ENCODE results near the gene ADGRF5.
A peak's percentile ranks its signal among the peaks of the same experiment; 100 is the strongest.
"Not testable (repeated sequence)": the region's sequence is repeated elsewhere in the genome, so short reads cannot be mapped to it uniquely, and the experiment has no call there.

Gene ADGRF5

DNA sequence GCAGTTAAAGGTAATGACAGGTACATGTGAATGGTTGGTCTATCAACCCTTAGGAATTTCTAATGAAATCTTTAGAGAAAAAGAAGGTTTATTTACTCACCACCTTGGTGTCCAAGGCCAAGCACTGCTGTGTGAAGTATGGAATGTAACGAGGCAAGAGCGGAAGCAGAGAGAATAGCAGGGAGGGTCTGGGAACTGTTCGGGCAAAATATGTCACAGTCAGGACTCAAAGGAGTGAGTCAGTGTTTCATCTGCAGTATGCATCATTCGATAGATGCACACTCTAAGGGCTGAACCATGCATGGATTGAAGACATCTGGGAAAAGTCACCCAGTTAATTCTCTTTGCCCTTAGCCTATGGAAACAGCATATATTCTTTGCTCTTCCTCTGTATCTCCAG is 33.2 kb downstream of the ADGRF5 start:
- no peak for DNase-seq

DNA sequence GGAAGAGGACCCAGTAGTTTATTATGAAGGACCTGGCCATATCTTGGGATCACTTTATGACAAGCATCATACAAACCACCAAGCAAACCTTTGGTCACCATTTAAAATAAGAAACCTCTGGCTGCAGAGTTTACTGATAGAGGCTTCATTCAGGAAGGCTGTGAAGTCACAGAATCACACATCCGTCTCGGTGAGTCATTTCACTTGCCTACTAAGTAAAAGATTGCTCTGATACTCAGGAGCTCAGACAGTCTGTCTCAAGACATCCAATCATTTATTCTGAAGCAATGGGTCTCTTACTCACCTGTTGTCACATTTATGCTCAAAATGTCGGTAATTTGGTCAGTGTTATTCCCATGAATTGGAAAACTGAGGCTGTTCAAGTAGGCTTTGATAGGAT is 33.7 kb downstream of the ADGRF5 start:
- DNase-seq = no peak

DNA sequence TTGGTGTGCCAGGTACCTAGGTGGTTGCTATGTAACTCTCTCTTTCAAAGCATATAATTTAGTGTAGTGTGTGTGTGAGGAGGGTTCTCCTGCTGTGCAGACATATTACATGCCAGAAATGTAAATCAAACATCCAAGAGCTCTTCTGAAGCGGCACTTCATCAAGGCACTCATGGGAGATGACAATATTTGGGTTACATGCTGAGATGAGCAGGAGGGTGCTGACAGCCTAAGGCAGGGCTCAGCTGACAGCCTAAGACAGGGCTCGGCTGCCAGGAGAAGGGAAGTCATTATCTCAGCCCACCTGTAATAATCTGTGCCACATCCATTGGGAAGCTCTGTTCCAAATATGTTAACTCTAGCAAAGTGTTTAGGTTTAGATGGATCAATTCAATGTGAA is 39.1 kb downstream of the ADGRF5 start:
- no peak for DNase-seq

DNA sequence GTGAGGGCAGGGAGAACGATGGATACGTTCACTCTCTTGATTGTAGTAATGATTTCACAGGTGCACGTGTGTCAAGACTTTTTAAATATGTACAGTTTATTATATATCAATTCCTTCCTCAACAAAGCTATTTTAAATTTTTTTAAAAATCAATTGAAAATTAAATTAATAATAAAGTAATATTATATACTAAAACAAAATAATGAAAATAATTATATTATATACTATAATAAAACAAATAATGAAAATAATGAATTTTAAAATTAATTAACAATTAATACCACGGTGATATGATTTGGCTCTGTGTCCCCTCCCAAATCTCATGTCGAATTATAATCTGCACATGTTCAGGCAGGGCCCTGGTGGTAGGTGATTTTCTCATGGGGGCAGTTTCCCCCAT is 42.7 kb downstream of the ADGRF5 start:
- DNase-seq = no peak

DNA sequence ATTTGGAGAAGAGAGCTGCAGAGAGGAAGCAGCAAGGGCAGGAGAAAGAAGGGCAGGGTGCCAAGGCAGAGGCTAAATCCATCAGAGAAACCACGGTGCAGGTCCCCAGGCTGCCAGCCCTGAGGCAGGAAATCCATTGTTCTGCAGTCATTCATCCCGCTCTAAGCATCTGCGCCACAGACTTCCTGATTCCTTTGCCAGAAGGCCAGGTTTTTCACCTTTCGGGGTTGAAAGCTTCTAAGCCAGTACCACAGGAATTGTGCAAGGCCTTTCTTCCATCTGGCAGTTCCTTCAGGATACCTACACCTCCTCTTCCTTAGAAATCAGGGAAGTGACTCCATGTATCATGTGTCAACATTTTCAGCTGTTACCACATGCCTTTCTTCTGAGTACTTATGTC is 45.6 kb downstream of the ADGRF5 start:
- no peak for DNase-seq

DNA sequence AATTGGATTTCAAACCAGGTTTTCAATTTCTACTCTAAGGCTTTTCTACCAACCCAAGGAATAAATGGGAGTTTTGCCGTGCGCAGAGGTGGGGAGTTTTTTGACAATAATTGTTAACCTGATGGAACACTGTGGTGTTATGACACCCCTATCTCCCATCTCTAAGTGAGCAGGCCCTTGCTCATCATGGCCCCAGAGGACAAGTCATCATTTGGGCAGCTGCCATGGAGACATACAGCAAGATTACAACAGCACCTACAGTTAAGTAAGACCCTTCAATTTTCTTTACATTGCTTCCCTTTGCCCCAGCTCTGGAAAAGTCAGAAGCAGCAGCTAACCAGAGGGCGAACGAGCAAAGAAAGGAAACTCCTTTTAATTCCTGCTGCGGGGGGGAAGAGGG is 54.3 kb downstream of the ADGRF5 start:
- DNase-seq = peak; percentile 27

DNA sequence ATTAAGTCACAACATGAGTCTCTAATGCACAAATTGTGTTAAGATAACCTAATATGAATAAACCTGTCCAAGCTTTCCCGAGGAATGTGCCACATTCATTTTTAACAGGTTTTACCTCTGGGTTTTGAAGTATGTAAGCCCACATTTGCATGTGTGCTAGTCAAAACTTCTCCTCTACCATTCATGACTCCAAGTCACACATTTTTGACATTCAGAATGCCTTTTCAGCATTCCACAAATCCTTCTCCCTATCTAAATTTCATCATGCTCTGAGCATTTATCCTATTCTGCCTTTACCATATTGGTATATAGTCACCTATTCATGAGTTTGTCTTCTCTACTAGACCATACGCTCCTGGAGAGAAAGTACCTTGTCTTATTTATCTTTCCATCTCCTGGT is 56.5 kb downstream of the ADGRF5 start:
- no peak for DNase-seq

DNA sequence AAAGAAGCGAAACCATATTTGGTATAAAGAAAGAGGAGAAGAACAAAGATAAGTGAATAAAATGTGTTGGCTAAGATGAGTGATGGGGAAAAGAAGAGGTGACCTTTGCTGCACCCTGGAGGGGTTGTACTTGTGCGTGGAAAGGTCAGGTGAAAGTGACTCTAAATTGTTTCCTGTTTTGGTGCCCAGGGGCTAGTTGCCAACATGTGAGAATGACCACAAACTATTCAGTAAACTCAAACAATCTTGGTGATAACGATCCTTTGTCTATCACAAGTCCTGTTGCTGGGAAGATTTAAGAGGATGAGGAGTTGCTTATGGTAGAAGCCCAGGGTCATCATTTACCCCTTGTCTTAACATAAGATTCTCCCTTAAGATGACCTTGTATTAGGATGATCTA is 57.9 kb downstream of the ADGRF5 start:
- DNase-seq = no peak

DNA sequence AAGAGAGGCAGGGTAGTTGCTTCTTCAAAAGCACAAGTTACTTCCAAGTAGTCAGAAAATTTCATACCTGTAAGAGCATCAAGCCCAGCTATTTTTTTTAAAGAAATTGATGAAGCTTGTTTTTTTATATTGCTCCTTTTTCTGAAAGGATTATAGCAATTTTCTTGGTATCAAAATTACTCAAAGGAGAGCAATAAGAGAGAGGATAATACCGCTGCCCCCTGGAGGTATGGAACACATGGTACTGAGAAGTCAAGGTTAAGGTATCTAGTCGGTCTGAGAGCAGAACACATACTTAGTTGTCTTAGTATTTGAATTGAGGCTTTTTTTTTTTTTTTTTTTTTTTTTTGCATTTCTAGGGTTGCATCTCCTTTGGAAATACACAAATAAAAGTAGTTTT is 59.4 kb downstream of the ADGRF5 start:
- DNase-seq = no peak

DNA sequence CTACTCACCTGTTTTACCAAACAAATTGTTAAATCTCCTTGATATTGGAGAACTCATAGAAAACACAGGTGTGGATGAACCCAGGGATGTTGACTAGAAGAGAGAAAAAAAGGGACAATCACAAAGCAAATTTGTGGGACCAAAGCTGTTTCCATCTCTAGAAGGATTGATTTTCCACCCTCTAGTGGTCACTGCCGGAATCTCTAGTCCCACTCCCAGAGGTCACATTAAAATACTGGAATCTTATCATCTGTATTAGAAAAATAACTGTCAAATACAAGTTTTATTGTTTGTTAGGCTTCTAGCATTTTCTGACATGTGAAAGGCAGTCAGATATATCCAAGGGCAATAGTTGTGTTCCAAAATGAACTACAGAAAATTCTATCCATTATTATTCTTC is 65.8 kb downstream of the ADGRF5 start:
- peak; percentile 53 for DNase-seq

DNA sequence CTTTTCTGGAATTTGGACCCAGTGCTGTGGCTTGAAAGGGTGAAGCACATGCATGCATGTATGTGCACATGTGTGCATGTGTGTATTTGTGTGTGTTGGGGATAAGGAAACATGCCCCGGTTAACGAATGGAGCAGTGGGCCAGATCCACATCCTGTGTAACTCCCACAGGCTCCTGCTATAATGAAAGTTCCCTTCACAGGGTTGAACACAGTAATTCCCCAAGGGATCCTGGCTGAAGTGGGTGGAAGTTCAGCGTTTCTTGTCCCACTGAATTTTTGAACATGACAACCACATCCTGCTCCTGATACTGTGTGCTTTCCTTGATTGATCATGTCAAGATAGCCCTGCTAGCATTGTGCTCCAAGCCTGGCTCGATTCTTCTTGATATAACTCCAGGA is 70.2 kb downstream of the ADGRF5 start:
- not testable (repeated sequence) for DNase-seq

DNA sequence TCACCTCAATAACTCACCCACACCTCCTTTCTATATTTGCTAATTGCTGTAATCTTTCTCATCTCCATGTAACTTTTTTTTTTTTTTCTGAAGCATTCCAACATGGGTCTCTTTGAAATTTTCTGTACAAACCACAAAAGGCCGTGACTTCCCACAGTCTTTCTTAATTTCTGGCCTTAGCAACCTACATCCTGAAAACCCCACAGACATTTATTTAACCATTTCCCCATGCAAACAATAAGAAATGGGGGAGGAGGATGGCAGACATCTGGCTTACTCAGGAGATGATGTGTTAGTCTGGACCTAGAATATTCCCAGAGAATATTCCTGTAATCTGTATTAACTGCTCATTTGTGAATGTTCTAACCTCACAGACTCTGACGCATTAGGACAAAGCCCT is 70.9 kb downstream of the ADGRF5 start:
- DNase-seq = no peak

DNA sequence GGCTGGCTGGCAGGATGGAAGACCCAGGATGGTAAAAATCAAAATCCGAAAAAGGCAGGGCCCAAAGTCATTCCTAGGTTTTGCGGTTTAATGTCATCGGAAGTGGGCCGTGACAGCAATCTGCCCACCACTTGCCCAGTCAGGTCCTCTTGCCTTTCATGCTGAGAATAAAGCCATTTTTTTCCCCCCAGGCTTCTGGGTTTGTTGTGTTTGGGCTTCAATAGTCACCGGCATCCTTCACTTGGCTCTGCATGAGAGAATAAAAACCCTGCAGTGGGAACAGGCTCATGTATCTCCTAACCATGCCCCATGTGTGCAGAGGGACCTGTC is 72.4 kb downstream of the ADGRF5 start:
- DNase-seq = no peak

DNA sequence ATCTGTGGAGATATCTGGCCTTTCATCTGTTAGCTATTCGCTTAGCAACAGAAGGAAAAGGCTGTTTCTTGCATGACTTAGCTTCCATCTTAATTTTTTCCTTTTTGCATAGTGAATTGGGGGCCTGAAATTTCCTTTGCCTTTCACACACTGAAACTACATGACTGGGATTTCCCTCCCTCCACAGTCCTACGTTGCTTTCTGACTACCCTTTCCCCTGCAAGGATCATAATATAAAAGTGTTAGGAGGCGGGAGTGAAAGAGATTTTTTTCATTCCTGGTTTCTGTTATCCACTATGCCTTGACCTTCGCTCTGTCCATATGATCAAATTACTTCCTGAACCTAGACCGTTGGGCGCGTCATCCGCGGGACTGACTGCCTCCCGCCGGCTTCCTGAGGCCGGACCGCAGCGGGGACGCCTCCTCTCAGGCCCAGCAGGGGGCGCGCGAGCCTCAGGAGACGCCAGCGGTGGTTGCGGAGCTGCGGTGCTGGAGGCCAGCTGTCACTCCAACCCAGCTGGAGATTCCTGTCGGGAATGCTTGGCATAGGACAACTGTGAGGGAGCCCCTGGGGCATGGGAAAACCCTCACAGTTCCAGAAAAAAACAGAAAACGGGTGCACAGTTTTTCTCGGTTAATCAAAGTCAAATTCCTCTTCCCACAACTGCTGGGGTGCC is 72.9 kb downstream of the ADGRF5 start:
- DNase-seq = peak; percentile 88

DNA sequence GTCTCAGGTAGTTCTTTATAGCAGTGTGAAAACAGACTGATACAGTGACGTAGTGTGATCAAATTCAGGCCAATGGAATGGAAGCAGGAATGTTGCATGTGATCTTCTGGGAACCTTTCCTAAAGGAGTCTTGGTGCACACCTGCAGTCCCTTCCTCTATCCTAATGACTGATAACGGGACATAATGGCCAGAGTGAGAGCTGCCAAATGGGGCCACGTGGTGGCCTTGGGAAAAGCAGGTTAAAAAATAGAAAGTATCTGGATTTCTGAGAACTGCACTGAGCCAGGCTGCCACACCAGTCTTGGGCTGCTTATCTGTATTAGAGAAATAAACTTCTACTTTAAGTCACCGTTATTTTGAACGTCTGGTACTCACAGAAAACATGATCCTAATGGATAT is 76.6 kb downstream of the ADGRF5 start:
- DNase-seq = no peak

DNA sequence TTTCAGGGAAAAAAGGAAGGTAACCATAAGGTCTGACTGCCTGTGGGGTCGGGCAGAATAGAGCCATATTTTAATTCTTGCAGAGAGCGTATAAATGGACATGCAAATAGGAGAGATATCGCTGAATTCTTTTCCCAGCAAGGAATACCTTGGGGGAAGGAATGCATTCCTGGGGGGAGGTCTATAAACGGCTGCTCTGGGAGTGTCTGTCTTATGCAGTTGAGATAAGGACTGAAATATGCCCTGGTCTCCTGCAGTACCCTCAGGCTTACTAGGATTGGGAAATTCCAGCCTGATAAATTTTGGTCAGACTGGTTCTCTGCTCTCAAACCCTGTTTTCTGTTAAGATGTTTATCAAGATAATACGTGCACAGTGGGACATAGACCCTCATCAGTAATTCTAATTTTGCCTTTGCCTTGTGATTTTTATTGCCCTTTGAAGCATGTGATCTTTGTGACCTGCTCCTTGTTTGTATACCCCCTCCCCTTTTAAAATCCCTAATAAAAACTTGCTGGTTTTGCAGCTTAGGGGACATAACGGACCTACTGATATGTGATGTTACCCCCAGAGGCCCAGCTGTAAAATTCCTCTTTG is 79.4 kb downstream of the ADGRF5 start:
- not testable (repeated sequence) for DNase-seq

DNA sequence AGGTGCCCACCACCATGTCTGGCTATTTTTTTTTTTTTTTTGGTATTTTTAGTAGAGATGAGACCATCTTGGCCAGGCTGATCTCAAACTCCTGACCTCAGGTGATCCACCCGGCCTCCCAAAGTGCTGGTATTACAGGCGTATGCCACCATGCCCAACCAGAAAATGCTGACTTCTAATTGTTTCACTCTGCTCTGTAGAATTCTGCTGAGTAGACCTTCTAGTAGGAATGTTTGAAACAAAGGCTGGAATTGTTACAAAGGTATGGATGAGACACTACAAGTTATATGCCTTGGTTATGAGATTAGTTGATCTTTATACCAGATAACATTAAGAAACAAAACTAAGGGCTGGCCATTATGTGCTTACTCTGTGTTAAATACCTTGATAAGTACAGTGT is 83.7 kb downstream of the ADGRF5 start:
- DNase-seq = no peak

DNA sequence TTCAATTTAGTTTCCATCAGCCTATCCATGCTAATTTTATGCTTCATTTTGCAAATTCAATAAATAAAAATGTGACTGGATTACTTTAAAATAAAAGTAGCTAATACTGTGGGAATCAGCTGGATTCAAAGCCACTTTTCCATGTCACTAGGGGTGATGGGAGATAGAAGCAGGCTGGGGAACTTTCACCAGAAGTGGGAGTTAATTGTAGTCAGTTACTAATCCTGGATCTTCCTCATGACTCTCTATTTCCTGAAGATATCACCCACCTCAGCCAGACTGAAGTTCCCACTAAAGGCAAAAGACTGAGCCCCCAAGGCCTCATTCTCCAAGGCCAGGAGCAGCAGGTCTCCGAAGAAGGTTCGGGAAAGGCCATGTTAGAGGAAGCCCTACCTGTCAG is 86.7 kb downstream of the ADGRF5 start:
- not testable (repeated sequence) for DNase-seq

DNA sequence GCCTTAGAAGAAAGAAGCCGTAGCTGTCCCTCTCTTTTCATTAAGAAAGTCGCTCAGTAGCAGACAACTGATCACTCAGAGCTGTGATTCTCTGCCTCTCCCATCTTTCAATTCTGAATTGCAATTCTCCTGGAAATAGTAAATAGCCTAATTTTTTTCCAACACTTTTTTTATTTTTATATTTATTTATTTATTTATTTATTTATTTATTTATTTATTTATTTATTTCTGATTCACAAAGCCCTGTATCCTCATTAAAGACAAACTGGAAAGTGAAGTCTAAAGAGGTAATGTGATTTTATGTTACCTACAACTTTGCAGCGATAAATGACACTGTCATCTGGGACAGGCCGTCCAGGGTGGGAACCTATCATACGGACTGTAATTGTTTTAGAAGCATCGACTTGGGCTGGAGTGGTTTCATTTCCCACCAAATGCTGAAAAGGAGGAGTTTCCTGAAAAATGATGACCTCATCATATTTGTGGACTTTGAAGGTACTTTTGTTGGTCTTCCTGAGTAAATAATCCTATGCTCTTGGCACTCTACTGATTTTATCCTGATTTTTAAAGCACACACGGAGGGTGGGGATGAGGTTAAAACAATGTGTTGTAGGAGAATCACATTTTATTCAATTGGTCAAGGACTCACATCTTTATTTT is 87.4 kb downstream of the ADGRF5 start:
- DNase-seq = not testable (repeated sequence)

DNA sequence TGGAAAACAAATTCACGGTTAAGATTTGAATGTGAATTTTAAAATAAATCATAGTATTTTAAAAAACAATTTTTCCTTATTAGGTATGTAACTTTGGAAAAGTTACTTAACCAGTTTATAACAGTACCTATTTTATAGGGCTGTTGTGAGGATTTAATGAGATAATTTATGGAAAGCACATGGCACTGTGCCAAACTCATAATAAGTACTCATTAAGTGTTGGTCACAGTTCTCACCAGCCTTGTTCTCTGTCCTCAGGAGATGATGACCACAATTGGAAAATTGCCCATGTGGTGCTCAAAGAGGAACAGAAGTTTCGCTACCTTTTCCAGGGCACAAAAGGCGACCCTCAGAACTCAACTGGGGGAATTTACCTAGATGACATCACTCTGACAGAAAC is 88.9 kb downstream of the ADGRF5 start:
- DNase-seq = no peak

DNA sequence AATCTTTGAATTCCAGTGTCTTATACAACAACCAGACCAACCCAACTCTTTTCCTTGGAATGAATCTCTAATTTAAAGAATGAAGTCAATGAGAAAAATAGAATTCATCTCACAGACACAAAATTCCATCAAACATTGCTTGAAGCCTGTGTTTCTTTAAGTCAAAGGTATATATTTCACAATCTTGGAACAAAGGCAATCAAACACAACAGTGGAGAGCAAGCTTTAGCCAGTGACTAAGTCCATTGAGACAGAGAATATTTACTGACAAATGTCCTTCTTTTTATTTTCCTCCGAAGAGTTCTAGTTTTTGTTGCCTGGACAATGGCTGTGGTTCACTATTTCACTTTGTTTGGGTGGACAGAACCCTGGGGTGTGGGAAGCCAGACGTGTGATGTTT is 92.8 kb downstream of the ADGRF5 start:
- no peak for DNase-seq

DNA sequence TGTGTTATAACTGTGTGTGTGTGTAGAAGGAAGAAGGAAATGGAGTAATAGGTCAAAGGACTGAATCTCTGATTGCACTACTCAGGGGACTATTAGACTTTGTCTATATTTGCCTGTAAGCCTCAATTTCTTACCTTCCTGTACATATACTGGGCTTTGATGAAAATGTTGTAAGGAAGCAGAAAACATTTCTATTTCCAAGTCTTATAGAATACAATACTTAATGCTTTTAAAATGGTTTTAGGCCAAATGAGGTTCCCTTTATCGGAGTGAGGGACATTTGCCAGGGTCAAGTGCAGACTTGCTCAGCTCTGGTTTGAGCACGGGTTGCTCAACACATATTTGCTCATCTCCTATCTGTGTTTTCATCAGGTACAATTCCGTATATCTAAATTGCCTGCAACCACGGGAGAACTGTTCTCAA is 100.3 kb downstream of the ADGRF5 start:
- DNase-seq = no peak

DNA sequence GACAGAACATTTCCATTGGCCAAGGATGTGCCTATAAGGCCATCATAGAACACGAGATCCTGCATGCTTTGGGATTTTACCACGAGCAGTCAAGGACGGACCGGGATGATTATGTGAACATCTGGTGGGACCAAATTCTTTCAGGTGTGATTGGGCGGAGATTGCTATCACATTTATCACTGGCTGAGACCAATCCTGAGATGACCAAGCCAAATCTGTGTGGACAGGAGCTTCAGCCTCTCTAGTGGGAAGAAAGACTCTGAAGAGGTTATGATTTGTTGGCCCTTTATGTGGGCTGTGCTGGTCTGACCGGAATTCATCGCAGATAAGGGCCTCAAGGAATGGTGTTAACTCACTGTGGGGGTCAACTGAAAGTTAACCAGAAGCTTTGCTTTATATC is 102.2 kb downstream of the ADGRF5 start:
- no peak for DNase-seq

DNA sequence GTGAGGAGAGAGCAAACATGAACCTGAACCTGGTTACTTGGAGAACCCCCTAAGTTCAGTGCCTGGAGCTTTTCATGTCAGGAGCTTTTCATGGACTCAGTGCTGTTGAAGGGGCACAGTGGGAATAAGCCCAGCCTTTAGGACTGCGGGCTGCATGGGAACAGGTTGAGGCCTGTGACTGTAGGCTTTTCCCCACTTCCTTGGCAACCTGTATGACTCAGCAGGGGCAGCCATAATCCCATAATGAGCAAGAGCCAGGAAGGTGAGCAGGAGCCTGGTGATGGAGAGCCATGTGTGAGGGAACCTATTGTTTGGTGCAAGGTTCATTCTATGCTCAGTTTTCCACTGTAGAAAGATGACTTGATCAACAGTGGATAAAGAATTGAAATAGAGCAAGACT is 105.1 kb downstream of the ADGRF5 start:
- DNase-seq = peak; percentile 5

DNA sequence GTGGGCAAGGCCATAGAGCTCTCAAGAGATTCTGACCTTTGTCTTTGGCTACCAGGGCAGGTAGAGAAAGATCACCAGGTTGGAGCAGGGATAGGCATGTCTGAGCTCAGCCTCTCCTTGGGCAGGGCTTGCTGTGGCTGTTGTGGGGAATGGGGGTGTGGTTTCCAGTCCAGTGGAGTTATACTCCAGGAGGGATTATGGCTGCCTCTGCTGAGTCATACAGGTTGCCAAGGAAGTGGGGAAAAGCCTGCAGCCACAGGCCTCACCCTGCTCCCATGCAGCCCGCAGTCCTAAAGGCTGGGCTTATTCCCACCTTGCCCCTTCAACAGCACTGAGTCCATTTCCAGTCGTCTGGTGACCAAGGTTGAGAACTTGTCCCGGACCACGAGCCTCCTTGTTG is 106.6 kb downstream of the ADGRF5 start:
- peak; percentile 7 for DNase-seq
